ENCODE data around the gene CHIA.

Gene CHIA

GRCh38 chr1:111281411-111281810 lies 9.2 kb upstream of the CHIA start:
- no peaks in the 10 kb centered on the region for H3K36me3 ChIP-seq (ENCODE audit: insufficient read depth, low read length)
- H3K79me2 ChIP-seq (ENCODE audit: insufficient read depth, low read length) = no peaks in the 10 kb centered on the region
- no peaks in the 10 kb centered on the region for H3K4me1 ChIP-seq (ENCODE audit: insufficient read depth, low read length)
- H3K27me3 ChIP-seq (ENCODE audit: insufficient read depth, low read length, poor library complexity) = no peaks in the 10 kb centered on the region
- ATAC-seq (ENCODE audit: insufficient read depth, low read depth) (no peak), DNase-seq (no peak)
- no peak overlapping the region for H3K27ac ChIP-seq (ENCODE audit: low read length)
- no peaks in the 10 kb centered on the region for H4K20me1 ChIP-seq (ENCODE audit: insufficient read depth, low read length)
- H3K9me3 ChIP-seq (ENCODE audit: insufficient read depth, low read length, severe bottlenecking) = peaks cover 7% of the 10 kb centered on the region
- no peak overlapping the region for H2AFZ ChIP-seq (ENCODE audit: low read depth, low read length)
- no peak overlapping the region for H3K9ac ChIP-seq (ENCODE audit: low read depth, low read length)
- H3K4me2 ChIP-seq (ENCODE audit: insufficient read depth, low read length) = no peak overlapping the region
- TF ChIP-seq CTCF (IDR thresholded peaks at IDR 0.05; ENCODE audit: borderline replicate concordance, extremely low read depth, low read length, poor library complexity, severe bottlenecking) (no peak), EZH2 (IDR thresholded peaks at IDR 0.05; ENCODE audit: borderline replicate concordance, low read depth, low read length, severe bottlenecking) (no peak)
- no peak overlapping the region for H3K4me3 ChIP-seq (ENCODE audit: low read depth in 1 of 2, low read length in 2 of 2)

- H3K4me1 ChIP-seq (ENCODE audit: insufficient read depth, low read length) = no peaks in the 10 kb centered on the region
- H3K27me3 ChIP-seq (ENCODE audit: insufficient read depth, low read length, poor library complexity) = no peaks in the 10 kb centered on the region
- TF ChIP-seq EZH2 (IDR thresholded peaks at IDR 0.05; ENCODE audit: borderline replicate concordance, low read depth, low read length, severe bottlenecking) (no peak), CTCF (IDR thresholded peaks at IDR 0.05; ENCODE audit: borderline replicate concordance, extremely low read depth, low read length, poor library complexity, severe bottlenecking) (no peak)
- H3K4me3 ChIP-seq (ENCODE audit: low read depth in 1 of 2, low read length in 2 of 2) = no peak overlapping the region
- H3K27ac ChIP-seq (ENCODE audit: low read length) = no peak overlapping the region
- H3K9ac ChIP-seq (ENCODE audit: low read depth, low read length) = no peak overlapping the region
- no peak for ATAC-seq (ENCODE audit: insufficient read depth, low read depth)
- no peak overlapping the region for H3K4me2 ChIP-seq (ENCODE audit: insufficient read depth, low read length)
- no peaks in the 10 kb centered on the region for H3K36me3 ChIP-seq (ENCODE audit: insufficient read depth, low read length)
- no peaks in the 10 kb centered on the region for H4K20me1 ChIP-seq (ENCODE audit: insufficient read depth, low read length)
- H2AFZ ChIP-seq (ENCODE audit: low read depth, low read length) = no peak overlapping the region
- no peaks in the 10 kb centered on the region for H3K79me2 ChIP-seq (ENCODE audit: insufficient read depth, low read length)
- DNase-seq = no peak
- H3K9me3 ChIP-seq (ENCODE audit: insufficient read depth, low read length, severe bottlenecking) = no peaks in the 10 kb centered on the region
Measured at GRCh38 chr1:111283838-111284237, 6.8 kb upstream of the CHIA start.

- Histone ChIP-seq H3K36me3 (ENCODE audit: insufficient read depth, low read length) (no peaks in the 10 kb centered on the region), H3K27me3 (ENCODE audit: insufficient read depth, low read length, poor library complexity) (no peaks in the 10 kb centered on the region), H3K9ac (ENCODE audit: low read depth, low read length) (no peak overlapping the region), H3K4me3 (ENCODE audit: low read depth in 1 of 2, low read length in 2 of 2) (no peak overlapping the region), H4K20me1 (ENCODE audit: insufficient read depth, low read length) (no peaks in the 10 kb centered on the region), H3K27ac (ENCODE audit: low read length) (no peak overlapping the region), H3K79me2 (ENCODE audit: insufficient read depth, low read length) (no peaks in the 10 kb centered on the region), H3K4me2 (ENCODE audit: insufficient read depth, low read length) (no peak overlapping the region), H2AFZ (ENCODE audit: low read depth, low read length) (no peak overlapping the region), H3K4me1 (ENCODE audit: insufficient read depth, low read length) (no peaks in the 10 kb centered on the region), H3K9me3 (ENCODE audit: insufficient read depth, low read length, severe bottlenecking) (no peaks in the 10 kb centered on the region)
- ATAC-seq (ENCODE audit: insufficient read depth, low read depth) (no peak), DNase-seq (no peak)
- TF ChIP-seq CTCF (IDR thresholded peaks at IDR 0.05; ENCODE audit: borderline replicate concordance, extremely low read depth, low read length, poor library complexity, severe bottlenecking) = no peak
- TF ChIP-seq EZH2 (IDR thresholded peaks at IDR 0.05; ENCODE audit: borderline replicate concordance, low read depth, low read length, severe bottlenecking) = no peak
Measured at GRCh38 chr1:111285879-111286278, 4.8 kb upstream of the CHIA start.

- TF ChIP-seq EZH2 (IDR thresholded peaks at IDR 0.05; ENCODE audit: borderline replicate concordance, low read depth, low read length, severe bottlenecking) (no peak), CTCF (IDR thresholded peaks at IDR 0.05; ENCODE audit: borderline replicate concordance, extremely low read depth, low read length, poor library complexity, severe bottlenecking) (no peak)
- H3K9me3 ChIP-seq (ENCODE audit: insufficient read depth, low read length, severe bottlenecking) = no peaks in the 10 kb centered on the region
- H2AFZ ChIP-seq (ENCODE audit: low read depth, low read length) = no peak overlapping the region
- no peaks in the 10 kb centered on the region for H3K4me1 ChIP-seq (ENCODE audit: insufficient read depth, low read length)
- no peaks in the 10 kb centered on the region for H4K20me1 ChIP-seq (ENCODE audit: insufficient read depth, low read length)
- H3K27me3 ChIP-seq (ENCODE audit: insufficient read depth, low read length, poor library complexity) = no peaks in the 10 kb centered on the region
- DNase-seq (no peak), ATAC-seq (ENCODE audit: insufficient read depth, low read depth) (no peak)
- no peak overlapping the region for H3K9ac ChIP-seq (ENCODE audit: low read depth, low read length)
- H3K4me2 ChIP-seq (ENCODE audit: insufficient read depth, low read length) = no peak overlapping the region
- no peak overlapping the region for H3K27ac ChIP-seq (ENCODE audit: low read length)
- H3K4me3 ChIP-seq (ENCODE audit: low read depth in 1 of 2, low read length in 2 of 2) = no peak overlapping the region
- H3K36me3 ChIP-seq (ENCODE audit: insufficient read depth, low read length) = no peaks in the 10 kb centered on the region
- no peaks in the 10 kb centered on the region for H3K79me2 ChIP-seq (ENCODE audit: insufficient read depth, low read length)
Measured at GRCh38 chr1:111286912-111287311, 3.7 kb upstream of the CHIA start.
